Caco-2 (cell line): ENCODE measurements around the gene NPAS2. TPM values are rescaled to one million over a fixed set of nuclear protein-coding genes. Genes with fewer than 3 reads are reported as not detected.

Experiments used
- BruUV-seq: library from RNA; stranded (reverse); fragments of 400-500 nt; replicated peaks from 2 replicates; lab custom pipeline; 2021; lab: Mats Ljungman, UMichigan
- CTCF ChIA-PET: fragments of 300-600 bp; sonication (Branson Sonifier 250); formaldehyde crosslinking; loops from one replicate; lab custom pipeline; 2022; ENCODE audit warnings: antibody characterized with exemption; lab: Charles Lee
- POLR2A ChIA-PET: fragments of 300-600 bp; sonication (Branson Sonifier 250); formaldehyde crosslinking; loops from one replicate; lab custom pipeline; 2022; ENCODE audit warnings: antibody characterized with exemption; lab: Charles Lee
- DNase-seq, 2 experiments: peaks; one replicate each; pipeline versions ENCODE4 v3.0.0 to v3.0.0-alpha.2; 2020 to 2022
- H3K27me3 ChIP-seq: replicated peaks from 2 replicates; pipeline ENCODE4 v1.6.0; 2011; ENCODE audit warnings: low read length; ENCODE audit not compliant: control insufficient read depth, insufficient read depth
- H3K36me3 ChIP-seq: 2 replicates; pipeline ENCODE4 v1.5.1; 2011; ENCODE audit warnings: low read length; ENCODE audit not compliant: control insufficient read depth, insufficient read depth
- H3K4me1 ChIP-seq: fragments of 250-450 bp; sonication (Bioruptor Pico); 2 replicates; pipeline ENCODE4 v1.5.1; 2020; ENCODE audit warnings: mild to moderate bottlenecking
- H3K4me3 ChIP-seq: 2 replicates; pipeline ENCODE4 v1.5.1; 2011; ENCODE audit warnings: low read depth, mild to moderate bottlenecking, control low read depth, low read length
- H3K9me3 ChIP-seq: fragments of 250-450 bp; sonication (Bioruptor Pico); 2 replicates; pipeline ENCODE4 v1.5.1; 2020; ENCODE audit warnings: mild to moderate bottlenecking, moderate library complexity
- H3K27ac Mint-ChIP-seq: one replicate; pipeline ENCODE4 v1.8.0; 2022; ENCODE audit warnings: mixed read lengths; ENCODE audit not compliant: unreplicated experiment
- H3K27me3 Mint-ChIP-seq: one replicate; pipeline ENCODE4 v1.8.0; 2022; ENCODE audit warnings: mixed read lengths; ENCODE audit not compliant: insufficient read depth, unreplicated experiment
- H3K36me3 Mint-ChIP-seq: one replicate; pipeline ENCODE4 v1.8.0; 2022; ENCODE audit warnings: mild to moderate bottlenecking, mixed read lengths; ENCODE audit not compliant: insufficient read depth, unreplicated experiment
- H3K4me1 Mint-ChIP-seq: one replicate; pipeline ENCODE4 v1.8.0; 2022; ENCODE audit warnings: low read depth, mixed read lengths; ENCODE audit not compliant: unreplicated experiment
- H3K4me3 Mint-ChIP-seq: one replicate; pipeline ENCODE4 v1.8.0; 2022; ENCODE audit warnings: mild to moderate bottlenecking, moderate library complexity, mixed read lengths; ENCODE audit not compliant: unreplicated experiment
- H3K9me3 Mint-ChIP-seq: one replicate; pipeline ENCODE4 v1.8.0; 2022; ENCODE audit warnings: mixed read lengths; ENCODE audit not compliant: unreplicated experiment
- CTCF ChIP-seq, 2 experiments: fragments of 200-600 bp in 1 of 2; IDR thresholded peaks; 1 replicate in 1 of 2; 2 replicates in 1 of 2; pipeline versions ENCODE4 v1.5.1 to v1.8.0; 2011 to 2022; ENCODE audit warnings: antibody characterized with exemption in 1 of 2, control low read depth in 1 of 2, inconsistent platforms in 1 of 2, low read depth in 1 of 2, low read length in 1 of 2, mild to moderate bottlenecking in 1 of 2, moderate library complexity in 1 of 2; ENCODE audit not compliant: insufficient read depth in 1 of 2, severe bottlenecking in 1 of 2, unreplicated experiment in 1 of 2
- intact Hi-C: fragments of 100-400 bp; cut with micrococcal nuclease; formaldehyde crosslinking; loops from one replicate; pipeline ENCODE4 v1.10.0; 2022; ENCODE audit not compliant: unreplicated experiment
- total RNA-seq: library from RNA; stranded (reverse); gene quantifications from 2 replicates; pipeline ENCODE4 v1.2.3, GENCODE V29; 2022

The NPAS2 gene
- total RNA-seq, 1 experiment from 2014 or later, result 2.8 TPM

GRCh38 chr2:100952512-100952911 is 132.6 kb downstream of the NPAS2 start:
- Mint-ChIP-seq H3K4me1 (no peaks in the 10 kb centered on the region), H3K27me3 (peaks cover 3% of the 10 kb centered on the region), H3K27ac (no peak overlapping the region), H3K36me3 (no peaks in the 10 kb centered on the region), H3K9me3 (no peaks in the 10 kb centered on the region), H3K4me3 (no peak overlapping the region)
- no peaks in the 10 kb centered on the region for H3K27me3 ChIP-seq
- intact Hi-C loops, result no loop called here
- no peaks in the 10 kb centered on the region for H3K36me3 ChIP-seq
- H3K4me3 ChIP-seq, result no peak overlapping the region
- ChIA-PET CTCF (no interaction called here), POLR2A (no interaction called here)
- no peaks in the 10 kb centered on the region for H3K4me1 ChIP-seq
- TF ChIP-seq CTCF (IDR thresholded peaks at IDR 0.05; ENCODE audit: insufficient read depth in 1 of 2, low read depth in 1 of 2, low read length in 1 of 2, severe bottlenecking in 1 of 2, unreplicated experiment in 1 of 2), result no peak
- DNase-seq, result no peak
- no peaks in the 10 kb centered on the region for H3K9me3 ChIP-seq
- no TSS peak for BruUV-seq

GRCh38 chr2:100953406-100954043 is 133.6 kb downstream of the NPAS2 start:
- Mint-ChIP-seq H3K9me3 (no peaks in the 10 kb centered on the region), H3K4me3 (no peak overlapping the region), H3K4me1 (no peaks in the 10 kb centered on the region), H3K27me3 (peaks cover 3% of the 10 kb centered on the region), H3K27ac (no peak overlapping the region), H3K36me3 (no peaks in the 10 kb centered on the region)
- no peaks in the 10 kb centered on the region for H3K9me3 ChIP-seq
- BruUV-seq, result no TSS peak
- H3K4me3 ChIP-seq, result no peak overlapping the region
- no peaks in the 10 kb centered on the region for H3K4me1 ChIP-seq
- DNase-seq, result no peak
- CTCF ChIA-PET, result no interaction called here
- intact Hi-C loops, result no loop called here
- POLR2A ChIA-PET, result no interaction called here
- H3K27me3 ChIP-seq, result no peaks in the 10 kb centered on the region
- no peak for TF ChIP-seq CTCF (IDR thresholded peaks at IDR 0.05; ENCODE audit: insufficient read depth in 1 of 2, low read depth in 1 of 2, low read length in 1 of 2, severe bottlenecking in 1 of 2, unreplicated experiment in 1 of 2)
- no peaks in the 10 kb centered on the region for H3K36me3 ChIP-seq

GRCh38 chr2:100954044-100954420 is 134.1 kb downstream of the NPAS2 start:
- H3K4me1 ChIP-seq, result no peaks in the 10 kb centered on the region

More at GRCh38 chr2:100954044-100954420, 134.1 kb downstream of the NPAS2 start:
- Histone ChIP-seq H3K9me3 (no peaks in the 10 kb centered on the region), H3K36me3 (no peaks in the 10 kb centered on the region), H3K4me3 (no peak overlapping the region), H3K27me3 (no peaks in the 10 kb centered on the region)
- no peak for DNase-seq
- H3K27me3 Mint-ChIP-seq, result no peaks in the 10 kb centered on the region
- H3K4me1 Mint-ChIP-seq, result no peaks in the 10 kb centered on the region
- H3K27ac Mint-ChIP-seq, result no peak overlapping the region
- ChIA-PET CTCF (interaction anchor here (0.7 kb wide), 1 partner anchor 54 kb away, joined by 4 read pairs; no protein-coding TSS in a partner anchor), POLR2A (no interaction called here)
- TF ChIP-seq CTCF (IDR thresholded peaks at IDR 0.05; ENCODE audit: insufficient read depth in 1 of 2, low read depth in 1 of 2, low read length in 1 of 2, severe bottlenecking in 1 of 2, unreplicated experiment in 1 of 2), result no peak
- intact Hi-C loops, result no loop called here
- no peaks in the 10 kb centered on the region for H3K9me3 Mint-ChIP-seq
- BruUV-seq, result no TSS peak
- H3K36me3 Mint-ChIP-seq, result no peaks in the 10 kb centered on the region
- H3K4me3 Mint-ChIP-seq, result no peak overlapping the region
